Measurements from ENCODE around the gene PDE11A. TPM values are rescaled to one million over a fixed set of nuclear protein-coding genes. Genes with fewer than 3 reads are reported as not detected.

PDE11A gene
- total and polyA plus RNA-seq, 2 experiments from 2014 or later = 0.08 to 0.73 TPM

DNA sequence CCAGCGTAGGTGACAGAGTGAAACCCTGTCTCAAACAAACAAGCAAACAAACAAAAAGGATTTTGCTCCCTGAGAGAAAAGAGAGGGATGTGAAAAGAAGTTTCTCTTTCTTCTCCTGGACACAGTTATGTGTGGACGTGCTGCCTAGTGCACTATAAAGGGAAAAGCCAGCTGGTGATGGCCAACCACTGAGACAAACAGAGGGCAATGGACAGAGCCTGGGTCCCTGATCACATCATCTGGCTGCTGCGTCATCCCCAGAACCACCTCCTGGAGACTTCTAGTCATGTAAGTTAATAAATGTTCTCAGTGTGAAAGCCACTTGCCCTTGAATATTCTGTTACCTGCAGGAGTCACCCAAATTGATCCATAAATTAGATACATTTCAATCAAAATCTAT is 184.9 kb downstream of the PDE11A start (continued):
- TF ChIP-seq, protein P1, sequence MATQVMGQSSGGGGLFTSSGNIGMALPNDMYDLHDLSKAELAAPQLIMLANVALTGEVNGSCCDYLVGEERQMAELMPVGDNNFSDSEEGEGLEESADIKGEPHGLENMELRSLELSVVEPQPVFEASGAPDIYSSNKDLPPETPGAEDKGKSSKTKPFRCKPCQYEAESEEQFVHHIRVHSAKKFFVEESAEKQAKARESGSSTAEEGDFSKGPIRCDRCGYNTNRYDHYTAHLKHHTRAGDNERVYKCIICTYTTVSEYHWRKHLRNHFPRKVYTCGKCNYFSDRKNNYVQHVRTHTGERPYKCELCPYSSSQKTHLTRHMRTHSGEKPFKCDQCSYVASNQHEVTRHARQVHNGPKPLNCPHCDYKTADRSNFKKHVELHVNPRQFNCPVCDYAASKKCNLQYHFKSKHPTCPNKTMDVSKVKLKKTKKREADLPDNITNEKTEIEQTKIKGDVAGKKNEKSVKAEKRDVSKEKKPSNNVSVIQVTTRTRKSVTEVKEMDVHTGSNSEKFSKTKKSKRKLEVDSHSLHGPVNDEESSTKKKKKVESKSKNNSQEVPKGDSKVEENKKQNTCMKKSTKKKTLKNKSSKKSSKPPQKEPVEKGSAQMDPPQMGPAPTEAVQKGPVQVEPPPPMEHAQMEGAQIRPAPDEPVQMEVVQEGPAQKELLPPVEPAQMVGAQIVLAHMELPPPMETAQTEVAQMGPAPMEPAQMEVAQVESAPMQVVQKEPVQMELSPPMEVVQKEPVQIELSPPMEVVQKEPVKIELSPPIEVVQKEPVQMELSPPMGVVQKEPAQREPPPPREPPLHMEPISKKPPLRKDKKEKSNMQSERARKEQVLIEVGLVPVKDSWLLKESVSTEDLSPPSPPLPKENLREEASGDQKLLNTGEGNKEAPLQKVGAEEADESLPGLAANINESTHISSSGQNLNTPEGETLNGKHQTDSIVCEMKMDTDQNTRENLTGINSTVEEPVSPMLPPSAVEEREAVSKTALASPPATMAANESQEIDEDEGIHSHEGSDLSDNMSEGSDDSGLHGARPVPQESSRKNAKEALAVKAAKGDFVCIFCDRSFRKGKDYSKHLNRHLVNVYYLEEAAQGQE (IDR thresholded peaks at IDR 0.05; ENCODE audit: unreplicated experiment) = no peak
- TF ChIP-seq ZNF331 (CRISPR knock-in tag; IDR thresholded peaks at IDR 0.05; ENCODE audit: low read depth) = no peak
- no peak for TF ChIP-seq ZNF114 (CRISPR knock-in tag; IDR thresholded peaks at IDR 0.05)
- no peak for TF ChIP-seq JUNB (IDR thresholded peaks at IDR 0.05; ENCODE audit: unreplicated experiment)
- no peak for TF ChIP-seq EZH2phosphoT487 (IDR thresholded peaks at IDR 0.05; ENCODE audit: unreplicated experiment)
- TF ChIP-seq EZH2 (IDR thresholded peaks at IDR 0.05; ENCODE audit: low read depth, unreplicated experiment) = no peak
- TF ChIP-seq NANOG (IDR thresholded peaks at IDR 0.05; ENCODE audit: borderline replicate concordance) = no peak
- TF ChIP-seq, protein P2, sequence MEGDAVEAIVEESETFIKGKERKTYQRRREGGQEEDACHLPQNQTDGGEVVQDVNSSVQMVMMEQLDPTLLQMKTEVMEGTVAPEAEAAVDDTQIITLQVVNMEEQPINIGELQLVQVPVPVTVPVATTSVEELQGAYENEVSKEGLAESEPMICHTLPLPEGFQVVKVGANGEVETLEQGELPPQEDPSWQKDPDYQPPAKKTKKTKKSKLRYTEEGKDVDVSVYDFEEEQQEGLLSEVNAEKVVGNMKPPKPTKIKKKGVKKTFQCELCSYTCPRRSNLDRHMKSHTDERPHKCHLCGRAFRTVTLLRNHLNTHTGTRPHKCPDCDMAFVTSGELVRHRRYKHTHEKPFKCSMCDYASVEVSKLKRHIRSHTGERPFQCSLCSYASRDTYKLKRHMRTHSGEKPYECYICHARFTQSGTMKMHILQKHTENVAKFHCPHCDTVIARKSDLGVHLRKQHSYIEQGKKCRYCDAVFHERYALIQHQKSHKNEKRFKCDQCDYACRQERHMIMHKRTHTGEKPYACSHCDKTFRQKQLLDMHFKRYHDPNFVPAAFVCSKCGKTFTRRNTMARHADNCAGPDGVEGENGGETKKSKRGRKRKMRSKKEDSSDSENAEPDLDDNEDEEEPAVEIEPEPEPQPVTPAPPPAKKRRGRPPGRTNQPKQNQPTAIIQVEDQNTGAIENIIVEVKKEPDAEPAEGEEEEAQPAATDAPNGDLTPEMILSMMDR (conservative IDR thresholded peaks at IDR 0.05; ENCODE audit: low read depth in 2 of 2) = no peak
- TF ChIP-seq POLR2AphosphoS5 (IDR thresholded peaks at IDR 0.05; ENCODE audit: low read depth) = no peak

DNA sequence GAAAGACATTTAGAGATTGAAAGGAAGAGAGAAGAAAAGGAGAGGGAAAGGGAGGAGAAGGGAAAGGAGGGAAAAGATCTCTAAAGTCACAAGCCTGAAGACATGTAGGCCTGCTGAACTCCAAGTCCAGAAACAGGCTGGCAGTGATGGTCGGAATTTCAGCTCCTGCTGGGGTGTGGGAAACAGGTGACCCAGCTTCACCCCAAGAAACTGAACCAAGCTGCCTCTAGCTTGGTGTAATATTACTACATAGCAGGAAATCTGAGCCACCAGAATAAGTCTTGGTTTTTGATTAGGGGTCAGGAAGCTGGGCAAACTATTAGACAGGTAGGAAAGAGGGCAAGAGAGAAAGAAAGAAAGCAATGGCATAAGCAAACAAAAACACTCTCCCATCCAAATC is 185.8 kb downstream of the PDE11A start:
- TF ChIP-seq, protein P3, sequence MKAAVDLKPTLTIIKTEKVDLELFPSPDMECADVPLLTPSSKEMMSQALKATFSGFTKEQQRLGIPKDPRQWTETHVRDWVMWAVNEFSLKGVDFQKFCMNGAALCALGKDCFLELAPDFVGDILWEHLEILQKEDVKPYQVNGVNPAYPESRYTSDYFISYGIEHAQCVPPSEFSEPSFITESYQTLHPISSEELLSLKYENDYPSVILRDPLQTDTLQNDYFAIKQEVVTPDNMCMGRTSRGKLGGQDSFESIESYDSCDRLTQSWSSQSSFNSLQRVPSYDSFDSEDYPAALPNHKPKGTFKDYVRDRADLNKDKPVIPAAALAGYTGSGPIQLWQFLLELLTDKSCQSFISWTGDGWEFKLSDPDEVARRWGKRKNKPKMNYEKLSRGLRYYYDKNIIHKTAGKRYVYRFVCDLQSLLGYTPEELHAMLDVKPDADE (IDR thresholded peaks at IDR 0.05) = no peak
- no peak for TF ChIP-seq EZH2phosphoT487 (IDR thresholded peaks at IDR 0.05; ENCODE audit: unreplicated experiment)
- TF ChIP-seq, protein P1 (IDR thresholded peaks at IDR 0.05; ENCODE audit: unreplicated experiment) = no peak
- no peak for TF ChIP-seq POLR2AphosphoS5 (IDR thresholded peaks at IDR 0.05; ENCODE audit: low read depth)
- TF ChIP-seq EZH2 (IDR thresholded peaks at IDR 0.05; ENCODE audit: low read depth, unreplicated experiment) = no peak
- no peak for TF ChIP-seq ZNF114 (CRISPR knock-in tag; IDR thresholded peaks at IDR 0.05)
- TF ChIP-seq ZNF331 (CRISPR knock-in tag; IDR thresholded peaks at IDR 0.05; ENCODE audit: low read depth) = no peak
- TF ChIP-seq CREB1 (CRISPR knock-in tag; IDR thresholded peaks at IDR 0.05; ENCODE audit: low read depth) = no peak
- TF ChIP-seq STAT1 (IDR thresholded peaks at IDR 0.05; ENCODE audit: unreplicated experiment) = no peak
- TF ChIP-seq NANOG (IDR thresholded peaks at IDR 0.05; ENCODE audit: borderline replicate concordance) = no peak
- Mint-ChIP-seq H3K36me3 (ENCODE audit: low read depth) (no peaks in the 10 kb centered on the region), H3K4me3 (no peak overlapping the region), H3K4me1 (peaks cover 30% of the 10 kb centered on the region), H3K27ac (no peak overlapping the region), H3K9me3 (no peaks in the 10 kb centered on the region), H3K27me3 (ENCODE audit: insufficient read depth, low read depth, poor library complexity) (no peaks in the 10 kb centered on the region)
- DNase-seq (ENCODE audit: low spot score) (no peak), ATAC-seq (no peak)
- H3K4me2 ChIP-seq = no peak overlapping the region
- peaks cover 20% of the 10 kb centered on the region for H3K4me1 ChIP-seq (ENCODE audit: insufficient read depth)
- H3K9me2 ChIP-seq (ENCODE audit: insufficient read depth) = 0 out of 2 replicates have a peak, but pooled peaks cover 8% of the 10 kb centered on the region
- H3K27ac ChIP-seq (ENCODE audit: low read depth) = no peak overlapping the region
- H2AFZ ChIP-seq = no peak overlapping the region
- H3K4me3 ChIP-seq = no peak overlapping the region
- no peaks in the 10 kb centered on the region for H3K79me2 ChIP-seq (replicated peaks; ENCODE audit: insufficient read depth)
- no peaks in the 10 kb centered on the region for H4K20me1 ChIP-seq (replicated peaks; ENCODE audit: insufficient read depth)
- no peaks in the 10 kb centered on the region for H3K27me3 ChIP-seq (ENCODE audit: insufficient read depth)
- H3F3A ChIP-seq (replicated peaks; ENCODE audit: low read depth) = no peaks in the 10 kb centered on the region
- H3K36me3 ChIP-seq (ENCODE audit: insufficient read depth) = no peaks in the 10 kb centered on the region
